Measurements from ENCODE around the gene CUEDC1. TPM values are rescaled to one million over a fixed set of nuclear protein-coding genes. Genes with fewer than 3 reads are reported as not detected.

Gene CUEDC1
- total and polyA plus RNA-seq, 2 of the 13 experiments (the other 11 are each of a cell fraction or from before 2014, with no cell fraction given), result 7.4 to 12.9 TPM

DNA sequence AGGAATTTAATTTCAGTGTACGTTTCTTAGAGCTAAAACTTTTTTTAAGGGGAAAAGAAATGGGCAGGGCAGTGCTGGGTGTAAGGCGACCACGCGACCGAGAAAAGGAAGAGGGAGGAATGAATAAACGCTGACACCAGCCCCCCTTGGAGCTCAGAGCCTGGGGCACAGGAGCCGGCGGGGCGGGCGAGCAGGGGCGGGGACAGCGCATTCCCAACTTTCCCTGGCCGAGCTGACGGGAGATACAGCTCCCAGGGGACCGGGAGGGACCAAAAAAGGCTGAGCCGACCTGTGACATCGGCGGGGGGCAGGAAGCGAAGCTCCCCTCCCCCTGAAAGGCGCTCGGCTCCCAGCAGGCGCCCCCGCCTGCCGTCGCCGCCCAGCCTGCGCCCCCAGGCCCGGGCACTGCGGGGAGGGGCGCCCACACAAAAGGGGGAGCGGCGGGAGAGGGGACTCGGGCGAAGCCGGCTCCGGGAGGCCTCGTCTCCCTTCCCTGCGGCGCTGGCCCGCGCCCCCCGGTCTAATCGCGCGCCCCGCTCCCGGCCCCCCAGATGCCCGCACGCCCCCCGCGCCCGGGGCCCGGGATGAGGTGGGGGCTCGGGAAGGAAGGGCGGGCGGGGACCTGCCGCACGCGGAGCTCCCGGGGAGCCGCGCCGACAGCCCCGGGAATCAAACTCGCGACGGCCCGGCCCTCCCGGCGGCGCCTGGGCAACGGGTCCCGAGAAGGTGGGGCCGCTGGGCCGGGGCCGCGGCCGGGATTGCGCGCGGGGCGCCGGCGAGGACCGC, 622 bp downstream of the CUEDC1 start:
- no peak for DNase-seq (ENCODE audit: low spot score)
- peak overlapping the region; percentile 84 for H3K9ac ChIP-seq (ENCODE audit: insufficient read depth, low read depth, low read length)
- TF ChIP-seq ZNF777 (CRISPR knock-in tag; IDR thresholded peaks at IDR 0.05), result peak; percentile 67; the same call in 1 of the 2 replicates
- 0 out of 2 replicates have a peak, but pooled peaks have one; percentile 29 for TF ChIP-seq ARNT2 (CRISPR knock-in tag; IDR thresholded peaks at IDR 0.05; ENCODE audit: low read depth)
- TF ChIP-seq, protein P1, sequence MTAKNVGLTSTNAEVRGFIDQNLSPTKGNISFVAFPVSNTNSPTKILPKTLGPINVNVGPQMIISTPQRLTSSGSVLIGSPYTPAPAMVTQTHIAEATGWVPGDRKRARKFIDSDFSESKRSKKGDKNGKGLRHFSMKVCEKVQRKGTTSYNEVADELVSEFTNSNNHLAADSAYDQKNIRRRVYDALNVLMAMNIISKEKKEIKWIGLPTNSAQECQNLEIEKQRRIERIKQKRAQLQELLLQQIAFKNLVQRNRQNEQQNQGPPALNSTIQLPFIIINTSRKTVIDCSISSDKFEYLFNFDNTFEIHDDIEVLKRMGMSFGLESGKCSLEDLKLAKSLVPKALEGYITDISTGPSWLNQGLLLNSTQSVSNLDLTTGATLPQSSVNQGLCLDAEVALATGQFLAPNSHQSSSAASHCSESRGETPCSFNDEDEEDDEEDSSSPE (CRISPR knock-in tag; IDR thresholded peaks at IDR 0.05), result no peak
- TF ChIP-seq GATAD2A (CRISPR knock-in tag; IDR thresholded peaks at IDR 0.05), result no peak
- no peak for TF ChIP-seq FOXC1 (CRISPR knock-in tag; IDR thresholded peaks at IDR 0.05; ENCODE audit: borderline replicate concordance)
- 0 out of 2 replicates have a peak, but pooled peaks have one; percentile 13 for TF ChIP-seq ZNF7 (CRISPR knock-in tag; IDR thresholded peaks at IDR 0.05)
- peak; percentile 20 for TF ChIP-seq ASH2L (IDR thresholded peaks at IDR 0.05; ENCODE audit: insufficient read length, low read depth, low read length)
- no peak for TF ChIP-seq ZNF879 (CRISPR knock-in tag; IDR thresholded peaks at IDR 0.05)
- TF ChIP-seq, protein P2, sequence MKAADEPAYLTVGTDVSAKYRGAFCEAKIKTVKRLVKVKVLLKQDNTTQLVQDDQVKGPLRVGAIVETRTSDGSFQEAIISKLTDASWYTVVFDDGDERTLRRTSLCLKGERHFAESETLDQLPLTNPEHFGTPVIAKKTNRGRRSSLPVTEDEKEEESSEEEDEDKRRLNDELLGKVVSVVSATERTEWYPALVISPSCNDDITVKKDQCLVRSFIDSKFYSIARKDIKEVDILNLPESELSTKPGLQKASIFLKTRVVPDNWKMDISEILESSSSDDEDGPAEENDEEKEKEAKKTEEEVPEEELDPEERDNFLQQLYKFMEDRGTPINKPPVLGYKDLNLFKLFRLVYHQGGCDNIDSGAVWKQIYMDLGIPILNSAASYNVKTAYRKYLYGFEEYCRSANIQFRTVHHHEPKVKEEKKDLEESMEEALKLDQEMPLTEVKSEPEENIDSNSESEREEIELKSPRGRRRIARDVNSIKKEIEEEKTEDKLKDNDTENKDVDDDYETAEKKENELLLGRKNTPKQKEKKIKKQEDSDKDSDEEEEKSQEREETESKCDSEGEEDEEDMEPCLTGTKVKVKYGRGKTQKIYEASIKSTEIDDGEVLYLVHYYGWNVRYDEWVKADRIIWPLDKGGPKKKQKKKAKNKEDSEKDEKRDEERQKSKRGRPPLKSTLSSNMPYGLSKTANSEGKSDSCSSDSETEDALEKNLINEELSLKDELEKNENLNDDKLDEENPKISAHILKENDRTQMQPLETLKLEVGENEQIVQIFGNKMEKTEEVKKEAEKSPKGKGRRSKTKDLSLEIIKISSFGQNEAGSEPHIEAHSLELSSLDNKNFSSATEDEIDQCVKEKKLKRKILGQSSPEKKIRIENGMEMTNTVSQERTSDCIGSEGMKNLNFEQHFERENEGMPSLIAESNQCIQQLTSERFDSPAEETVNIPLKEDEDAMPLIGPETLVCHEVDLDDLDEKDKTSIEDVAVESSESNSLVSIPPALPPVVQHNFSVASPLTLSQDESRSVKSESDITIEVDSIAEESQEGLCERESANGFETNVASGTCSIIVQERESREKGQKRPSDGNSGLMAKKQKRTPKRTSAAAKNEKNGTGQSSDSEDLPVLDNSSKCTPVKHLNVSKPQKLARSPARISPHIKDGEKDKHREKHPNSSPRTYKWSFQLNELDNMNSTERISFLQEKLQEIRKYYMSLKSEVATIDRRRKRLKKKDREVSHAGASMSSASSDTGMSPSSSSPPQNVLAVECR (CRISPR knock-in tag; IDR thresholded peaks at IDR 0.05; ENCODE audit: borderline replicate concordance), result peak; percentile 18; the same call in 1 of the 2 replicates
- no peak for TF ChIP-seq HINFP (CRISPR knock-in tag; IDR thresholded peaks at IDR 0.05; ENCODE audit: low read depth)
- 0 out of 2 replicates have a peak, but pooled peaks have one; percentile 47 for TF ChIP-seq SRY (CRISPR knock-in tag; IDR thresholded peaks at IDR 0.05)
- no peak for TF ChIP-seq ZNF468 (CRISPR knock-in tag; IDR thresholded peaks at IDR 0.05)
- peak; percentile 51; the same call in 1 of the 2 replicates for TF ChIP-seq GABPB1 (CRISPR knock-in tag; IDR thresholded peaks at IDR 0.05)
- TF ChIP-seq TAF1 (CRISPR knock-in tag; IDR thresholded peaks at IDR 0.05), result 0 out of 2 replicates have a peak, but pooled peaks have one; percentile 25
- no peak for TF ChIP-seq HMG20B (CRISPR knock-in tag; conservative IDR thresholded peaks at IDR 0.05)

More for the DNA sequence above, 622 bp downstream of the CUEDC1 start:
- intact Hi-C loops (cut with micrococcal nuclease; ENCODE audit: unreplicated experiment) (loop anchor here (2.0 kb wide), 1 partner anchor 14 kb away; no protein-coding TSS in a partner anchor), in situ Hi-C loops (cut with HindIII; ENCODE audit: extremely low pct_ligation_motif_present, low pct_unique_long_range_greater_than_20kb) (loop anchor here (5.0 kb wide), 1 partner anchor 47 kb away; no protein-coding TSS in a partner anchor)
- Histone ChIP-seq H3K4me2 (ENCODE audit: low read depth, low read length) (peak overlapping the region; percentile 94), H3K9me3 (ENCODE audit: low read length) (no peaks in the 10 kb centered on the region), H3K27ac (ENCODE audit: extremely low read length, insufficient read depth, low read length) (peak overlapping the region; percentile 15), H3K36me3 (replicated peaks in 1 of 2; ENCODE audit: control insufficient read depth in 1 of 2, insufficient read depth in 2 of 2, low read length in 2 of 2) (no peaks in the 10 kb centered on the region), H3K4me3 (replicated peaks in 1 of 3; ENCODE audit: insufficient read depth in 1 of 3, low read depth in 2 of 3, low read length in 3 of 3) (peak overlapping the region; percentile 71 to 92 (median 73)), H3K4me1 (ENCODE audit: insufficient read depth, low read length) (peaks cover 65% of the 10 kb centered on the region), H4K20me1 (ENCODE audit: insufficient read depth, low read length) (no peaks in the 10 kb centered on the region), H3K79me2 (ENCODE audit: insufficient read depth, low read length) (no peaks in the 10 kb centered on the region), H2AFZ (ENCODE audit: low read length) (no peak overlapping the region), H3K27me3 (ENCODE audit: control insufficient read depth in 1 of 2, insufficient read depth in 2 of 2, low read length in 2 of 2) (peaks cover 14 to 32% of the 10 kb centered on the region in 2 experiments)
- ChIA-PET CTCF (ENCODE audit: low intra/inter-chr PET ratio, low total read pairs) (interaction anchor here (1.3 kb wide), 1 partner anchor 97 kb away, joined by 3 read pairs; no protein-coding TSS in a partner anchor), POLR2A (interaction anchor here (0.8 to 6.6 kb wide), 10 partner anchors 8 to 61 kb away, joined by 3 to 35 read pairs (median 14); partner anchors contain the start of gene SRSF1)
- ATAC-seq (peak; percentile 39), FAIRE-seq (no peak)
- WGBS (ENCODE audit: low lambda C conversion rate), result 2% methylated on average over 23 of the region's 85 CpGs
- no TSS peak for BruUV-seq (replicated peaks)

All from HepG2 (cell line).